GM12872 (cell line): ENCODE measurements around the gene AKT3.

ENCODE experiments used
- CTCF ChIP-seq: IDR thresholded peaks from 3 replicates; pipeline ENCODE4 v1.5.1; 2011; ENCODE audit warnings: low read depth, mild to moderate bottlenecking, low read length, moderate library complexity; ENCODE audit not compliant: insufficient read depth

AKT3 gene

GRCh38 chr1:243503155-243503554, 346.9 kb downstream of the AKT3 start:
- no peak for TF ChIP-seq CTCF

GRCh38 chr1:243501002-243501401, 349.0 kb downstream of the AKT3 start:
- TF ChIP-seq CTCF: no peak

GRCh38 chr1:243500512-243500911, 349.5 kb downstream of the AKT3 start:
- TF ChIP-seq CTCF: no peak

GRCh38 chr1:243499711-243500110, 350.3 kb downstream of the AKT3 start:
- TF ChIP-seq CTCF: no peak

GRCh38 chr1:243499248-243499647, 350.8 kb downstream of the AKT3 start:
- no peak for TF ChIP-seq CTCF

GRCh38 chr1:243497939-243498681, 351.9 kb downstream of the AKT3 start:
- no peak for TF ChIP-seq CTCF

- no peak for TF ChIP-seq CTCF
Measured at GRCh38 chr1:243496806-243497205, 353.2 kb downstream of the AKT3 start.
